ENCODE results near the gene ZNF414. TPM values are rescaled to one million over a fixed set of nuclear protein-coding genes. Genes with fewer than 3 reads are reported as not detected.

The ZNF414 gene
- polyA plus RNA-seq, 1 donor from 2014 or later = 3.4 TPM

DNA sequence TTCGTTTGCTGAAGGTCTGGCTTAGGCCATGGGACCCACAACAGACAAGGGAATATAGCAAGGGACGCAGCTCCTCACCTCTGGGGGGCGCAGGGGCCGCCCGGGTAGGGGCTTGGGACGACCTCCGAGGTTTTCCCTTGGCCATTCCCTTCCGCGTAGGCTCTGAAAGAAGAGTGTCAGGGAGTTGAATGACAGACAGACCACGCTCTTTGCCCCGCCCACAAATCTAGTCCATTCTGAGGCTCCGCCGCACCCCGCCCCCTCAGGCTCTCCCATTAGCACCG lies 11.4 kb upstream of the ZNF414 start:
- Histone ChIP-seq H3K4me3 (ENCODE audit: low read length) (peak overlapping the region; percentile 98), H3K9ac (ENCODE audit: low read length) (peak overlapping the region; percentile 70), H3K4me2 (ENCODE audit: low read length) (peak overlapping the region; percentile 65)

DNA sequence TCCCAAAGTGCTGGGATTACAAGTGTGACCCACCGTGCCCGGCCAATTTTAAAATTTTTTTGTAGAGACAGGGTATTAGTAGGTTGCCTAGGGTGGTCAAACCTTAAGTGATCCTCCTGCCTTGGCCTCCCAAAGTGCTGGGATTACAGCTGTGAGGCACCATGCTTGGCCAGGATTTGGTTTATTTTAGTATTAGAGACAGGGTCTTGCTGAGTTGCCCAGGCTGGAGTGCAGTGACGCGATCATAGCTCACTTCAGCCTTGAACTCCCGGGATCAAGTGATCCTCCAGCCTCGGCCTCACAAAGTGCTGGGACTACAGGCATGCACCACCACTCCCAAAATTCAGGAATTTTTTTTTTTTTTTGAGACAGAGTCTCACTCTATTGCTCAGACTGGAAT lies 5.4 kb upstream of the ZNF414 start:
- H3K27ac ChIP-seq (ENCODE audit: low read length) = no peak overlapping the region
- no peaks in the 10 kb centered on the region for H4K20me1 ChIP-seq (ENCODE audit: insufficient read depth)
- no peaks in the 10 kb centered on the region for H3K36me3 ChIP-seq (ENCODE audit: insufficient read depth, low read length)
- no peaks in the 10 kb centered on the region for H3K9me2 ChIP-seq (ENCODE audit: insufficient read depth, low read length)
- no peak overlapping the region for H3K4me3 ChIP-seq (ENCODE audit: low read length)
- H3K9ac ChIP-seq (ENCODE audit: low read length) = no peak overlapping the region
- TF ChIP-seq EP300 (conservative IDR thresholded peaks at IDR 0.05; ENCODE audit: poor library complexity, severe bottlenecking) (no peak), TAF1 (IDR thresholded peaks at IDR 0.05; ENCODE audit: low read depth) (no peak), MXI1 (conservative IDR thresholded peaks at IDR 0.05; ENCODE audit: poor library complexity, severe bottlenecking) (no peak), POLR2AphosphoS5 (IDR thresholded peaks at IDR 0.05) (no peak), EZH2 (IDR thresholded peaks at IDR 0.05; ENCODE audit: borderline replicate concordance, insufficient read depth, low read length, poor library complexity, severe bottlenecking) (no peak), SMC3 (conservative IDR thresholded peaks at IDR 0.05; ENCODE audit: poor library complexity) (no peak), RAD21 (conservative IDR thresholded peaks at IDR 0.05) (no peak)
- TF ChIP-seq, protein P1, sequence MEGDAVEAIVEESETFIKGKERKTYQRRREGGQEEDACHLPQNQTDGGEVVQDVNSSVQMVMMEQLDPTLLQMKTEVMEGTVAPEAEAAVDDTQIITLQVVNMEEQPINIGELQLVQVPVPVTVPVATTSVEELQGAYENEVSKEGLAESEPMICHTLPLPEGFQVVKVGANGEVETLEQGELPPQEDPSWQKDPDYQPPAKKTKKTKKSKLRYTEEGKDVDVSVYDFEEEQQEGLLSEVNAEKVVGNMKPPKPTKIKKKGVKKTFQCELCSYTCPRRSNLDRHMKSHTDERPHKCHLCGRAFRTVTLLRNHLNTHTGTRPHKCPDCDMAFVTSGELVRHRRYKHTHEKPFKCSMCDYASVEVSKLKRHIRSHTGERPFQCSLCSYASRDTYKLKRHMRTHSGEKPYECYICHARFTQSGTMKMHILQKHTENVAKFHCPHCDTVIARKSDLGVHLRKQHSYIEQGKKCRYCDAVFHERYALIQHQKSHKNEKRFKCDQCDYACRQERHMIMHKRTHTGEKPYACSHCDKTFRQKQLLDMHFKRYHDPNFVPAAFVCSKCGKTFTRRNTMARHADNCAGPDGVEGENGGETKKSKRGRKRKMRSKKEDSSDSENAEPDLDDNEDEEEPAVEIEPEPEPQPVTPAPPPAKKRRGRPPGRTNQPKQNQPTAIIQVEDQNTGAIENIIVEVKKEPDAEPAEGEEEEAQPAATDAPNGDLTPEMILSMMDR (IDR thresholded peaks at IDR 0.05; ENCODE audit: poor library complexity, severe bottlenecking) = no peak
- TF ChIP-seq, protein P2, sequence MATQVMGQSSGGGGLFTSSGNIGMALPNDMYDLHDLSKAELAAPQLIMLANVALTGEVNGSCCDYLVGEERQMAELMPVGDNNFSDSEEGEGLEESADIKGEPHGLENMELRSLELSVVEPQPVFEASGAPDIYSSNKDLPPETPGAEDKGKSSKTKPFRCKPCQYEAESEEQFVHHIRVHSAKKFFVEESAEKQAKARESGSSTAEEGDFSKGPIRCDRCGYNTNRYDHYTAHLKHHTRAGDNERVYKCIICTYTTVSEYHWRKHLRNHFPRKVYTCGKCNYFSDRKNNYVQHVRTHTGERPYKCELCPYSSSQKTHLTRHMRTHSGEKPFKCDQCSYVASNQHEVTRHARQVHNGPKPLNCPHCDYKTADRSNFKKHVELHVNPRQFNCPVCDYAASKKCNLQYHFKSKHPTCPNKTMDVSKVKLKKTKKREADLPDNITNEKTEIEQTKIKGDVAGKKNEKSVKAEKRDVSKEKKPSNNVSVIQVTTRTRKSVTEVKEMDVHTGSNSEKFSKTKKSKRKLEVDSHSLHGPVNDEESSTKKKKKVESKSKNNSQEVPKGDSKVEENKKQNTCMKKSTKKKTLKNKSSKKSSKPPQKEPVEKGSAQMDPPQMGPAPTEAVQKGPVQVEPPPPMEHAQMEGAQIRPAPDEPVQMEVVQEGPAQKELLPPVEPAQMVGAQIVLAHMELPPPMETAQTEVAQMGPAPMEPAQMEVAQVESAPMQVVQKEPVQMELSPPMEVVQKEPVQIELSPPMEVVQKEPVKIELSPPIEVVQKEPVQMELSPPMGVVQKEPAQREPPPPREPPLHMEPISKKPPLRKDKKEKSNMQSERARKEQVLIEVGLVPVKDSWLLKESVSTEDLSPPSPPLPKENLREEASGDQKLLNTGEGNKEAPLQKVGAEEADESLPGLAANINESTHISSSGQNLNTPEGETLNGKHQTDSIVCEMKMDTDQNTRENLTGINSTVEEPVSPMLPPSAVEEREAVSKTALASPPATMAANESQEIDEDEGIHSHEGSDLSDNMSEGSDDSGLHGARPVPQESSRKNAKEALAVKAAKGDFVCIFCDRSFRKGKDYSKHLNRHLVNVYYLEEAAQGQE (IDR thresholded peaks at IDR 0.05; ENCODE audit: borderline replicate concordance) = no peak
- H3K9me3 ChIP-seq (ENCODE audit: low read length) = no peaks in the 10 kb centered on the region
- H3K4me2 ChIP-seq (ENCODE audit: low read length) = no peak overlapping the region
- H3K79me2 ChIP-seq (replicated peaks; ENCODE audit: insufficient read depth, low read length) = no peaks in the 10 kb centered on the region
- no peaks in the 10 kb centered on the region for H3F3A ChIP-seq (ENCODE audit: insufficient read depth, low read length, poor library complexity, severe bottlenecking)
- no peaks in the 10 kb centered on the region for H3K27me3 ChIP-seq (ENCODE audit: insufficient read depth, low read depth, low read length)
- H2AFZ ChIP-seq (ENCODE audit: low read depth, low read length) = no peak overlapping the region

More for the DNA sequence above, 11.4 kb upstream of the ZNF414 start:
- peak overlapping the region; percentile 90 for H3K27ac ChIP-seq (ENCODE audit: low read length)
- H3K36me3 ChIP-seq (ENCODE audit: insufficient read depth, low read length) = no peaks in the 10 kb centered on the region
- H3K27me3 ChIP-seq (ENCODE audit: insufficient read depth, low read depth, low read length) = no peaks in the 10 kb centered on the region
- TF ChIP-seq, protein P1 (IDR thresholded peaks at IDR 0.05; ENCODE audit: poor library complexity, severe bottlenecking) = peak; percentile 74
- TF ChIP-seq EP300 (conservative IDR thresholded peaks at IDR 0.05; ENCODE audit: poor library complexity, severe bottlenecking) (peak; percentile 41), EZH2 (IDR thresholded peaks at IDR 0.05; ENCODE audit: borderline replicate concordance, insufficient read depth, low read length, poor library complexity, severe bottlenecking) (no peak), RAD21 (conservative IDR thresholded peaks at IDR 0.05) (peak; percentile 40), SMC3 (conservative IDR thresholded peaks at IDR 0.05; ENCODE audit: poor library complexity) (peak; percentile 31), POLR2AphosphoS5 (IDR thresholded peaks at IDR 0.05) (peak; percentile 65), MXI1 (conservative IDR thresholded peaks at IDR 0.05; ENCODE audit: poor library complexity, severe bottlenecking) (no peak), TAF1 (IDR thresholded peaks at IDR 0.05; ENCODE audit: low read depth) (no peak)
- TF ChIP-seq, protein P2 (IDR thresholded peaks at IDR 0.05; ENCODE audit: borderline replicate concordance) = no peak
- no peaks in the 10 kb centered on the region for H3F3A ChIP-seq (ENCODE audit: insufficient read depth, low read length, poor library complexity, severe bottlenecking)
- H3K9me3 ChIP-seq (ENCODE audit: low read length) = no peaks in the 10 kb centered on the region
- H4K20me1 ChIP-seq (ENCODE audit: insufficient read depth) = no peaks in the 10 kb centered on the region
- peak overlapping the region; percentile 71 for H2AFZ ChIP-seq (ENCODE audit: low read depth, low read length)
- no peaks in the 10 kb centered on the region for H3K9me2 ChIP-seq (ENCODE audit: insufficient read depth, low read length)
- H3K79me2 ChIP-seq (replicated peaks; ENCODE audit: insufficient read depth, low read length) = no peaks in the 10 kb centered on the region
